Measurements from ENCODE around the gene RMI2.

The RMI2 gene

DNA sequence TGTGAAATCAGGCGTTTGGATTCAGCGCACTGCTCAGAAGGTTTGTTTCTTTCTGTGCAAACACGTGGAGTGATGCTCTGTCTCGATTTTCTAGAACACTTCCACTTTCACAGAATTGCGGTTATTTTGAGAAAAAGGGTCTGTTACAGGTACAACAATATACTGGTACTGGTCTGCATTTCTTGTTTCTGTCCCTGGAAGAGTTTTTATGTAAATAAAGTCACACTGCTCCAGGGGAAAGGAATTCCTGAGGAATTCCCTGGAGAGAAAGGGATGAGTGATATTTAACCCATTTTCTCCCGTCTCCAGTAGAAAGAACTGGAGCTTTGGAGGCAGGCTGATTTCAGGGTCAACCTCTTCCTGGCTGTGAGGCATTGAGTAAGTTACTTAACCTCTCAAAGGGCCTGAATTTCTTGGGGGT lies 16.2 kb upstream of the RMI2 start:
- no peak for DNase-seq

DNA sequence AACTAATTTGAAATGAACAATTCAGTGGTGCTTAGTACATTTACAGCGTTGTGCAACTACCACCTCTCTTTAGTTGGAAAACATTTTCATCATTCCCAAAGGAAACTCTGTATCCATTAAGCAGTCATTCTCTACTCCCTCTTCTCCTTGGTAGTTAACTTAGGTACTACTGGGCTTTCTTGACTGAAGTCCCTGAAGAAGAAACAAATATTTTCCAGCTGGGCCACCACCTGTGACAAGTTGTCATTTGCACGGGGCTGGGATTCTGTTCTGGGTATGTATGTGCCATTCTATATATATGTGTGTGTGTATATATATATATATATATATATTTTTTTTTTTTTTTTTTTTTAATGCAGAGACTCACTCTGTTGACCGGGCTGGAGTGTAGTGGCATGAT lies 15.4 kb upstream of the RMI2 start:
- no peak for DNase-seq

GRCh38 chr16:11330526-11331237 lies 14.6 kb upstream of the RMI2 start:
- DNase-seq = no peak

DNA sequence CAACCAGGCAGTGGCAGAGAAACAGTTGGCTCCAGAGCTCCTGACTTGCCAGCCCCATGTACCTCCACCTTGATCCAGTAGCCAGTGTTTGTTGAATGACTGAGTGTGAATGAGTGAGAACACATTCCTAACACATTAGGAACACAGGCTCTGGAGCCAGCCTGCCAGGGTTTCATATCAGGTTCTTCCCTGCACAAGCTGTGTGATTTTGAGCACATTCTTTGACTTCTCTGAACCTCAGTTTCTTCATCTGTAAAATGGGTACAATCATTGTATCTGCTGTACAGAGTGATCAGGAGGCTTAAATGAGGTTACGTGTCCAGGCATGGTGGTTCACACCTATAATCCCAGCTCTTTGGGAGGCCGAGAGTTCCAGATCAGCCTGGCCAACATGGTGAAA lies 13.3 kb upstream of the RMI2 start:
- no peak for DNase-seq

DNA sequence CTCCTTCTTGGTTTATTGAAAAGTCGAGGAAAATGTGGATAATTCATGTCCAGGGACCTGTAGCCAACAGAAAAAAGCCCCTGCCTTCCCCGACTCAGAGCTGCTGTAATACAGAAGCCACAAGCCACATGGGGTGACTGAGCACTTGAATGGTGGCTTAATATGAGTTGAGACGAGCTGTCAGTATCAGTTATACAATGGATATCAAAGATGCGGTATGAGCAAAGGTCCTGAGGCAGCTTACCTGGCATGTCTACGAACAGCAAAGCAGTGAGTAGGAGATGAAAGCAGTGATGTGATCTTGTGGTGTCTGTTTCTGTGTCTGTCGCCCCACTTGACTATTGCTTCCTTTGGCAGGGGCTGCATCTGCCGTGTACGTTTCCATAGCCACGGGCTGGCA lies 12.2 kb upstream of the RMI2 start:
- DNase-seq = no peak

DNA sequence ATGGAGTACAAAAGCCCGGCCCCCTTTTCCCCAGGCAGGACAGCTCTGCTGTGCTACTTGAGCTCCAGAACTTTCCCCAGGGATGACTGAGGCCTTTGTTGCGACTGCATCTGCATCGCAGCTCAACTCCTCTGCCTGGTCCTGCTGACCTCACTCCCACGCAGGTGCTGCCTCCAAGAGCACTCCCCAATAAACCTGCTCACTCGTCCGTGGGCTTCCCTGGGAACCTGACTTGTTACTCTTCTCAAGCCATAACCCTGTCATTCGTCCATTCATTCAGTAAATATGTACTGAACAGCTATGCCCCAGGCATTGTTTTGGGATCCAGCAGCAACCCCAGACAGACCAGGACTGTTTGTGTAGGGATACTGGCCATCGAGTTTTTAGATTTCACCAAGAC lies 11.6 kb upstream of the RMI2 start:
- DNase-seq = no peak

GRCh38 chr16:11334831-11335404 lies 10.3 kb upstream of the RMI2 start:
- DNase-seq = no peak

DNA sequence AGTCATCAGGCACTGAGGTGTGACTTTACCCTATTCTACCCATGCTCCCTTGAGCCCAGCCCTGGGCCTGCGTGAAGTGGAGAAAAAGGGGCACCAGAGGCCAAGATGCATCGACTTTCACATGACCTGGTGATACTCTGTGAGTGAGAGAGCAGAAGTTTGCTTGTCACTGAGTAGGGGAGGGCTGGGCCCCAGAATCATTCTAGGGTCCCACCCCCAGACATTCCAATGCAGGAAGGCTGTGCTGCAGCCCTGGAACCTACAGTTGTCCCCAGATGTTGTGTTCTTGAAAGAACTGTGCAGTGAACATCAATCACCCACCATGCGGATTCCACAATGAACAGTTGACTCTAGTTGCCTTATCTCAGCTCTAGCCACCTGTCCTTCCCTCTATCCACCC lies 6.2 kb upstream of the RMI2 start:
- no peak for DNase-seq

GRCh38 chr16:11340710-11341109 lies 4.5 kb upstream of the RMI2 start:
- no peak for DNase-seq

- DNase-seq = no peak
Observed at GRCh38 chr16:11341371-11341770, 3.9 kb upstream of the RMI2 start.

DNA sequence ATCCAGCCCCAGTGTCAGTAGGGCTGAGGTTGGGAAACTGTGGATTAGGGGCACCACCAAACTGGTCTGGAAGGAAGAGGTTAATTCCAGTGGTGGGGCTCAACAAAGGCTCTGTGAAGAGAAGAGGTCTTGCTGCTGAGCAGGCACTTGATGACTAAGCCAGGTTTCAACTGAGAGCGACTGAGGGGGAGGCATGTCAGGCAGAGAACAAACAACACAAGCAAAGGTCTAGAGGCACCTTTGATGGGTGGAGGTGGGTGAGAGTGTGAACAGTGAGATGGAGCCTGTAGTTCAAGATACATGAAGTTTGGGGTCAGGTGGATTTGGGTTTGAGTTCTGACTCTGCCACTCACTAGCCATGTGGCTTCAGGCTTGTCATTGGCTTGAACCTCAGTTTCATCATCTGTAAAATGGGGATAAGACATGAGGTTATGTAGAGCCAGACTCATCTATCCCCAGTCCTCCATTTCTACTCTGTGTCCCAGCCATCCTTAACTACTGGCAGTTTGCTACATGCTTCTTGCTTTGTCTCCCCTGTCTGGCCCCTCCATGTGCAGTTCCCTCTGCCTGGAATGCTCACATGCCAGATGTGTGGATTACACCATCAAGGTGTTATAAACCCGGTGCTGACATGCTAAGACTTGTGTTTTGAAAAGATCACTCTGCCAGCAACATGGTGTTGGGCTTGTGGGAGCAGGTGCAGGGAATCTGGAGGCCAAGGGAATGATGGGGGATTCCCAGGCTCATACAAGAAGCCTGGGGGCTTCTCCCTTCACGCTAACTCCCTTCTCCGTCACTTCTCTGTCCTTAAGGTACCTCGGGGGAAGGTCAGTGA lies 3.0 kb upstream of the RMI2 start:
- DNase-seq = no peak

DNA sequence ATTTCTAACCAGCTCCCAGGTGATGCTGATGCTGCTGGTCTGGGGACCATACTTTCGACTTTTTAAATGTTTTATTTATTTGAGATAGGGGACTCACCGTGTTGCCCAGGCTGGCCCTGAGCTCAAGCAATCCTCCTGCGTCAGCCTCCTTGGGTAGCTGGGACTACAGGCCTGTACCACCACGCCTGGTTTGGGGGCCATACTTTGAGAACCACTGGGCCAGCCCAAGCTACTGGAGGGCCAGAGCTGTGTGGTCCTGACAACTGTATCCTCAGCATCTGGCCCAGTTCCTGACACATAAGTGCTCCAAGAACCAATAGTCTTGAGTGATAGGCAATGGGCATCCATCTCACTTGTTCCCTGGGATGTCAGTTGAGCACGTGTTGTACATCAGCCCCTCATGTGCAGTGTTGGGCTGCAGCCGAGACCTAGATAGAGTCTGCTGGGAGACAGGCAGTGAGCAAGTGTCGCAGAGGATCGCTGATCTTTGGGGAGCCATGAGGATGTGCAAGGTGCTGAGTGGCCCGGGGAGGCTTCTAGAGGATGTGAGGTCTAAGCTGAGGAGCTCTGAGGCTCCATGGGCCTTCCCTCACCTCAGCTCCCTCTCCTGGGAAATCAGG lies 1.6 kb downstream of the RMI2 start:
- DNase-seq = no peak

DNA sequence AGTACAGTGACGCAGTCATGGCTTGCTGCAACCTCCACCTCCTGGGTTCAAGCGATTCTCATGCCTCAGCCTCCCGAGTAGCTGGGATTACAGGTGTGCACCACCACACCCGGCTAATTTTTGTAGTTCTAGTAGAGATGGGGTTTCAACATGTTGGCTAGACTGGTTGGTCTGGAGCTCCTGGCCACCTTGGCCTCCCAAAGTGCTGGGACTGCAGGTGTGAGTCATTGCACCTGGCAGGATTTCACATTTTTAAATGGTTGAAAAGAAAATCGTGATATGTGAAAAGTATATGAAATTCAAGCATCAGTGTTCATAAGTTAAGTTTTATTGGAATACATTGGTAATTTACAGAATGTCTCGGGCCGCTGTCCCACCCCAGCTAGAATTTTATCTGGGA lies 2.6 kb downstream of the RMI2 start:
- DNase-seq = no peak

DNA sequence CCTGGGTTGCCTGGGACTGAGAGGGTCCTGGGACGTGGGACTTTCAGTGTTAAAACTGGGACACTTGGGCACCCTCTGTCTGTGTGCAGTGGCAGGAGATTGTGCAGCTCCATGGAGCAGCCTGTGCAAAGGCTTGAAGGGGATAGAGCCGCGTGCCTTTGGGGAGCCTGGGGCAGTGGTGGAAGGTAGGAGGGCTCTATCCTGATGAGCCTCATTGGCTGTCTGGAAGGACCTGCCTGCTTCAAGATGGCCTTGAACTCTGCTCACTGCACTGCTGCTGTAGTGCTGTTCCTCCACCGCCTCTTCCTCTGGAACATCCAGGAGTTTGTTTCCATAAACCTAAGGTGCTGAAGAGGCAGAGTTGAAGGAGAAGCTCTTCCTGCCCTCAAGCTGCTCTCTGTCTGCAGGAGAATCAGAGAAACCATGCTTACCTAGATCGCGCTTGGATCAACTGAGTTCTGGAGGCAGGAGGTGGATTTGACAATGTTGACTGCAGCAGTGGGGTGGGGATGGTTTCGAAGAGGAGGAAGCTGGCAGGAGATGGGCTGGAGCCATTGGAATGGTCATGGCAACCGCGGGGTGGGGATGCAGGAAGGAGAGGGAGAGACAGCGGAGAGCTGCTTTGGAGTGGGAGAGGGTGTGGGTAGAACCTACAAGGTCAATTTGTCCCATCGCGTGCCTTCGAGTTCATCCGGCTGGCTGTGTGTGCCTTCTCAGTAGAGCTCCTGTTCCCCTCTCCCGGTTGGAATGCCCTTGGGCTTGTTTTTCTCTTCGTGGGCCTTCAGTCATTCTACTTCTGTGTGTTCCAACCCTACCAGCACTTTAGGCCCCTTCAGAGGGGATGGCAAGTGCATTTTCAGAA lies 3.7 kb downstream of the RMI2 start:
- DNase-seq = no peak

GRCh38 chr16:11349599-11350276 lies 4.5 kb downstream of the RMI2 start:
- peak in 1 of 2 donors; percentile 23 for DNase-seq

- no peak for DNase-seq
Observed at GRCh38 chr16:11350519-11350918, 5.3 kb downstream of the RMI2 start.

- DNase-seq = no peak
Observed at GRCh38 chr16:11350921-11351335, 5.7 kb downstream of the RMI2 start.

DNA sequence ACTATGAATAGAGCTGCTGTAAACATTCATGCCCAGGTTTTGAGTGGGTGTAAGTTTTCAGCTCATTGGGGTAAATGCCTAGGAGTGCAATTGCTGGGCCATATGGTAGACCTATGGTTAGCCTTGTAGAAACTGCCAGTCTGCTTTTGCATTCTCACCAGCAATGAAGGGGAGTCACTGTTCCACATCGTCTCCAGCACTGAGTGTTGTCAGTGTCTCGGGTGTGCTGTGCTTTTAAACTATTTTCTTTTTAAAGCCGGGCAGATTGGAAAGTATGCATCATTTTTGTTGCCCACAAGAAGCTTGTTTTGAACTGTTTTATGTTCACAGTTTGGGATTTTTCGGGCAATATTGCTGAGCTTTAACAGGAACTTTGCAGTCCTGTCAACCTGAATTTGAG lies 7.9 kb downstream of the RMI2 start:
- DNase-seq = no peak

DNA sequence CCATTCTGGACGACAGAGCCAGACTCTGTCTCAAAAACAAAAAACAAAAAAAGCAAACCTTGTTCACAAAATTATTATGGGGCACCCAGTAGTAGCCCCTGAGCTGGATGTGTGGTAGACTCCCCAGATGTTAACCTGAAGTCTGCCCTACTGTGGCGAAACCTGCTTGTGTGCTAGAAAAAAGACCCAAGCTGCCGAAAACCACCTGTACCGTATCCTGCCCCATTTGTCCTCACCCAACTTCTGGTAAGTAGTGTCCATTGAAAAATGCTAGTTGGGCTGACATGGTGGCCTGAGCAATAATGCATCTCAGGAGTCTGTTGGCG lies 9.1 kb downstream of the RMI2 start:
- no peak for DNase-seq

GRCh38 chr16:11354733-11355574 lies 9.7 kb downstream of the RMI2 start:
- peak; percentile 20 to 87 for DNase-seq

GRCh38 chr16:11355862-11356261 lies 10.6 kb downstream of the RMI2 start:
- no peak for DNase-seq
